Neural cell (in vitro differentiated cells): ENCODE results near the gene MRPL38.

ENCODE experiments used
- CTCF ChIP-seq: fragments of 450-650 bp; IDR thresholded peaks from 2 replicates; pipeline ENCODE4 v1.5.1; 2014; ENCODE audit warnings: antibody characterized with exemption, mild to moderate bottlenecking, moderate library complexity; ENCODE audit not compliant: poor library complexity, severe bottlenecking
- EZH2 ChIP-seq: fragments of 200-600, 300-800 bp; shearing (Covaris generic), sonication (generic); IDR thresholded peaks from 2 replicates; pipeline ENCODE4 v1.6.1; 2014; ENCODE audit warnings: antibody characterized with exemption, low read length, borderline replicate concordance, mild to moderate bottlenecking; ENCODE audit not compliant: insufficient read depth, poor library complexity, severe bottlenecking
- POLR2AphosphoS5 ChIP-seq: IDR thresholded peaks from 2 replicates; pipeline ENCODE4 v1.6.1; 2012
- RAD21 ChIP-seq: fragments of 450-650 bp; conservative IDR thresholded peaks from 2 replicates; pipeline ENCODE4 v1.6.1; 2014; ENCODE audit warnings: antibody characterized with exemption, mild to moderate bottlenecking, moderate library complexity
- REST ChIP-seq: IDR thresholded peaks from 2 replicates; pipeline ENCODE4 v1.6.1; 2012; ENCODE audit warnings: borderline replicate concordance

- no peak for TF ChIP-seq CTCF
- no peak for TF ChIP-seq POLR2AphosphoS5
- TF ChIP-seq REST, result no peak
- TF ChIP-seq RAD21, result no peak
- TF ChIP-seq EZH2, result no peak
Observed at GRCh38 chr17:75861927-75862317, 42.8 kb downstream of the MRPL38 start.
